SK-N-SH (cell line): Measurements from ENCODE around the gene TPGS1. TPM values are rescaled to one million over a fixed set of nuclear protein-coding genes. Genes with fewer than 3 reads are reported as not detected.

Experiments
- CTCF ChIA-PET: fragments of 300-600, 350-600 bp; formaldehyde crosslinking; extraction: SDS; loops from one replicate; lab custom pipeline; 2021; lab: Yijun Ruan, JAX
- POLR2A ChIA-PET: fragments of 350-600 bp; sonication (Branson Sonifier 250); formaldehyde crosslinking; extraction: SDS; loops from one replicate; lab custom pipeline; 2020; ENCODE audit warnings: antibody characterized with exemption, inconsistent platforms; lab: Yijun Ruan, JAX
- DNase-seq: peaks from one replicate; pipeline ENCODE4 v3.0.0; 2012
- H2AFZ ChIP-seq: fragments of 200-600 bp; sonication (generic); 2 replicates; pipeline ENCODE4 v1.8.1; 2016; ENCODE audit warnings: antibody characterized with exemption, mild to moderate bottlenecking, low read depth
- H3F3A ChIP-seq: fragments of 200-600 bp; sonication (generic); replicated peaks from 2 replicates; pipeline ENCODE3; 2016; ENCODE audit warnings: antibody characterized with exemption, mild to moderate bottlenecking; ENCODE audit not compliant: insufficient read depth
- H3K27ac ChIP-seq, 2 experiments: fragments of 200-500 bp in 1 of 2; fragments of 200-600 bp in 1 of 2; sonication (Bioruptor generic) in 1 of 2; sonication (generic), shearing (Covaris generic) in 1 of 2; 2 replicates each; pipeline versions ENCODE4 v1.5.1 to v1.6.1; 2014 to 2016; ENCODE audit warnings: low read depth in 2 of 2, inconsistent platforms in 1 of 2, low read length in 1 of 2, mild to moderate bottlenecking in 1 of 2, mixed read lengths in 1 of 2
- H3K27me3 ChIP-seq: fragments of 200-600 bp; sonication (generic), shearing (Covaris generic); 2 replicates; pipeline ENCODE4 v1.6.1; 2016; ENCODE audit warnings: mixed run types; ENCODE audit not compliant: insufficient read depth
- H3K36me3 ChIP-seq, 2 experiments: fragments of 200-500 bp in 1 of 2; fragments of 200-600 bp in 1 of 2; sonication (Bioruptor generic) in 1 of 2; sonication (generic) in 1 of 2; replicated peaks in 1 of 2; 2 replicates each; pipeline versions ENCODE3 to v1.5.1; 2014 to 2016; ENCODE audit warnings: low read length in 1 of 2, mild to moderate bottlenecking in 1 of 2; ENCODE audit not compliant: insufficient read depth in 2 of 2, control insufficient read depth in 1 of 2
- H3K4me1 ChIP-seq, 2 experiments: fragments of 200-500 bp in 1 of 2; fragments of 200-600 bp in 1 of 2; sonication (Bioruptor generic) in 1 of 2; sonication (generic), shearing (Covaris generic) in 1 of 2; 2 replicates each; pipeline versions ENCODE4 v1.5.1 to v1.6.1; 2014 to 2016; ENCODE audit warnings: low read depth in 1 of 2, low read length in 1 of 2, mixed run types in 1 of 2; ENCODE audit not compliant: insufficient read depth in 2 of 2, control insufficient read depth in 1 of 2
- H3K4me2 ChIP-seq: fragments of 200-600 bp; sonication (generic), shearing (Covaris generic); 2 replicates; pipeline ENCODE4 v1.6.1; 2017; ENCODE audit warnings: mixed run types
- H3K4me3 ChIP-seq, 2 experiments: fragments of 200-500 bp in 1 of 2; fragments of 200-600 bp in 1 of 2; sonication (Bioruptor generic) in 1 of 2; sonication (generic), shearing (Covaris generic) in 1 of 2; 2 replicates each; pipeline versions ENCODE4 v1.5.1 to v1.8.1; 2014 to 2016; ENCODE audit warnings: low read depth in 2 of 2, inconsistent platforms in 1 of 2, low read length in 1 of 2, mild to moderate bottlenecking in 1 of 2, mixed read lengths in 1 of 2, moderate library complexity in 1 of 2
- H3K79me2 ChIP-seq: fragments of 200-600 bp; sonication (generic); 2 replicates; pipeline ENCODE4 v1.8.1; 2017; ENCODE audit warnings: mild to moderate bottlenecking; ENCODE audit not compliant: insufficient read depth
- H3K9ac ChIP-seq: fragments of 200-600 bp; sonication (generic); 2 replicates; pipeline ENCODE4 v1.6.1; 2017; ENCODE audit warnings: mixed run types
- H3K9me2 ChIP-seq: fragments of 200-600 bp; sonication (generic); 2 replicates; pipeline ENCODE4 v1.6.1; 2017; ENCODE audit warnings: mixed run types
- H3K9me3 ChIP-seq: fragments of 200-600 bp; sonication (generic); 2 replicates; pipeline ENCODE4 v1.6.1; 2017; ENCODE audit warnings: mixed run types, mild to moderate bottlenecking, moderate library complexity
- H4K20me1 ChIP-seq: fragments of 200-600 bp; sonication (generic); 2 replicates; pipeline ENCODE4 v1.6.1; 2017; ENCODE audit warnings: mild to moderate bottlenecking, mixed run types; ENCODE audit not compliant: insufficient read depth
- ELF1 ChIP-seq: IDR thresholded peaks from 2 replicates; pipeline ENCODE4 v1.4.0; 2012
- FOXJ3 ChIP-seq: sonication (generic); formaldehyde crosslinking; IDR thresholded peaks from 2 replicates; pipeline ENCODE4 v1.5.1; 2020; ENCODE audit warnings: mild to moderate bottlenecking, missing genetic modification reagents
- GABPA ChIP-seq: IDR thresholded peaks from 2 replicates; pipeline ENCODE4 v1.4.0; 2012; ENCODE audit warnings: low read depth, mild to moderate bottlenecking
- GATA2 ChIP-seq: sonication (generic); formaldehyde crosslinking; IDR thresholded peaks from 2 replicates; pipeline ENCODE4 v1.5.0; 2020; ENCODE audit warnings: mild to moderate bottlenecking, missing genetic modification reagents
- MEF2A ChIP-seq: IDR thresholded peaks from 2 replicates; pipeline ENCODE4 v1.4.0; 2012; ENCODE audit warnings: low read depth, borderline replicate concordance
- NFIC ChIP-seq: IDR thresholded peaks from 2 replicates; pipeline ENCODE4 v1.4.0; 2012; ENCODE audit warnings: borderline replicate concordance
- POLR2AphosphoS5 ChIP-seq: IDR thresholded peaks from 2 replicates; pipeline ENCODE4 v1.6.1; 2012; ENCODE audit warnings: low read depth, low read length
- RAD21 ChIP-seq: IDR thresholded peaks from 2 replicates; pipeline ENCODE4 v1.6.1; 2012; ENCODE audit warnings: mild to moderate bottlenecking, low read length
- RCOR1 ChIP-seq: fragments of 150-350 bp; IDR thresholded peaks from 2 replicates; pipeline ENCODE4 v1.6.1; 2017; ENCODE audit warnings: antibody characterized with exemption, low read length
- TAF1 ChIP-seq: IDR thresholded peaks from 2 replicates; pipeline ENCODE4 v1.6.1; 2012; ENCODE audit warnings: low read depth, mild to moderate bottlenecking, low read length, moderate library complexity, borderline replicate concordance
- TCF12 ChIP-seq: IDR thresholded peaks from 2 replicates; pipeline ENCODE4 v1.4.0; 2012
- TEAD4 ChIP-seq: IDR thresholded peaks from 2 replicates; pipeline ENCODE4 v1.4.0; 2012; ENCODE audit warnings: mild to moderate bottlenecking, borderline replicate concordance; ENCODE audit not compliant: insufficient read depth
- WGBS: methylation state at CpG from one replicate; pipeline ENCODE4 v1.1.6; 2017; ENCODE audit warnings: low lambda C conversion rate; 5-methylcytosine and 5-hydroxymethylcytosine counted together
- polyA plus RNA-seq, 3 experiments: library from polyadenylated mRNA; depleted of rRNA; stranded (reverse); fragments of >200 nt; gene quantifications; 2 replicates each; pipeline ENCODE4 v1.2.3, GENCODE V29; 2012
- TF ChIP-seq, protein P1 (sequence below): fragments of 200-600 bp; sonication (generic); IDR thresholded peaks from 2 replicates; pipeline ENCODE4 v1.6.1; 2017; ENCODE audit warnings: antibody characterized with exemption, mild to moderate bottlenecking, moderate library complexity
- TF ChIP-seq, protein P2 (sequence below): IDR thresholded peaks from 2 replicates; pipeline ENCODE4 v1.4.0; 2012; ENCODE audit warnings: low read depth, borderline replicate concordance
- TF ChIP-seq, protein P3 (sequence below): fragments of 150-350 bp; IDR thresholded peaks from 2 replicates; pipeline ENCODE4 v1.6.1; 2016; ENCODE audit warnings: mild to moderate bottlenecking, low read depth, low read length
- TF ChIP-seq, protein P4 (sequence below): IDR thresholded peaks from 2 replicates; pipeline ENCODE4 v1.4.0; 2012; ENCODE audit warnings: low read depth, borderline replicate concordance

The TPGS1 gene
- polyA plus RNA-seq, 1 of the 3 experiments (the other 2 are of a cell fraction) = 31.0 TPM

DNA sequence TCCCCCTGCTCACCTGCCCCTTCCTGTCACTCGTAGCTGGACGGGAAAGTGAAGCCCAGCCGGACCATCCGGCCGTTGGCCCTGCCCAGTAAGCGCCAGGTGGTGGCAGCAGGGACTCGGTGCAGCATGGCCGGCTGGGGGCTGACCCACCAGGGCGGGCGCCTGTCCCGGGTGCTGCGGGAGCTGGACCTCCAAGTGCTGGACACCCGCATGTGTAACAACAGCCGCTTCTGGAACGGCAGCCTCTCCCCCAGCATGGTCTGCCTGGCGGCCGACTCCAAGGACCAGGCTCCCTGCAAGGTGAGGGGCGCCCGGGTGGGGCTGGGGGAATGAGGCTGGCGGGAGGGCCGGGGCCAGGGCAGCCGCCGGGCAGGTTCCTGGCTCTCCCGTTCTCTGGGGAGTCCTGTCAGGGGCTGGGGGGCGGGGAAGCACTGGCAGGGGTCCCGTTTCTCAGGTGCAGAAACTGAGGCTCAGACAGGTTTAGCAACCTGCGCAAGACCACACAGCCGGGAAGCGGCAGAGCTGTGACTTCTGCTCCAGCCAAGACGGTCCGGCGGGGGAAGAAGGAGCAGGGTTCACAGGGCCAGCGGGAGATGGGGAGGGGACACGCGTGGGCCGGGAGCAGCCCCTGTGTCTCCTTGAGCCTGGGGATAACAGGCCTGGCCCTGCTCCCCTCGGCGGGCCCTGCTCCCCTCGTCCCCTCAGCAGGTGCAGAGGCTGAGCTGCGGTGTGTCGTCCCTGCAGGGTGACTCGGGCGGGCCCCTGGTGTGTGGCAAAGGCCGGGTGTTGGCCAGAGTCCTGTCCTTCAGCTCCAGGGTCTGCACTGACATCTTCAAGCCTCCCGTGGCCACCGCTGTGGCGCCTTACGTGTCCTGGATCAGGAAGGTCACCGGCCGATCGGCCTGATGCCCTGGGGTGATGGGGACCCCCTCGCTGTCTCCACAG, 41.9 kb downstream of the TPGS1 start:
- ChIA-PET POLR2A (no interaction called here), CTCF (interaction anchor here (1.1 to 6.1 kb wide), 6 partner anchors 8 to 79 kb away, joined by 3 to 23 read pairs (median 5); partner anchors contain the start of gene CDC34)
- Histone ChIP-seq H3F3A (no peaks in the 10 kb centered on the region), H3K9me2 (no peaks in the 10 kb centered on the region), H3K27ac (no peak overlapping the region), H2AFZ (no peak overlapping the region), H3K4me3 (no peak overlapping the region), H3K27me3 (no peaks in the 10 kb centered on the region), H3K4me1 (peaks cover 0 to 4% of the 10 kb centered on the region in 2 experiments; a peak in 1 of 4 replicates), H3K4me2 (no peak overlapping the region), H3K9me3 (no peaks in the 10 kb centered on the region), H4K20me1 (no peaks in the 10 kb centered on the region)
- peak; percentile 75 for DNase-seq
- TF ChIP-seq, protein P1, sequence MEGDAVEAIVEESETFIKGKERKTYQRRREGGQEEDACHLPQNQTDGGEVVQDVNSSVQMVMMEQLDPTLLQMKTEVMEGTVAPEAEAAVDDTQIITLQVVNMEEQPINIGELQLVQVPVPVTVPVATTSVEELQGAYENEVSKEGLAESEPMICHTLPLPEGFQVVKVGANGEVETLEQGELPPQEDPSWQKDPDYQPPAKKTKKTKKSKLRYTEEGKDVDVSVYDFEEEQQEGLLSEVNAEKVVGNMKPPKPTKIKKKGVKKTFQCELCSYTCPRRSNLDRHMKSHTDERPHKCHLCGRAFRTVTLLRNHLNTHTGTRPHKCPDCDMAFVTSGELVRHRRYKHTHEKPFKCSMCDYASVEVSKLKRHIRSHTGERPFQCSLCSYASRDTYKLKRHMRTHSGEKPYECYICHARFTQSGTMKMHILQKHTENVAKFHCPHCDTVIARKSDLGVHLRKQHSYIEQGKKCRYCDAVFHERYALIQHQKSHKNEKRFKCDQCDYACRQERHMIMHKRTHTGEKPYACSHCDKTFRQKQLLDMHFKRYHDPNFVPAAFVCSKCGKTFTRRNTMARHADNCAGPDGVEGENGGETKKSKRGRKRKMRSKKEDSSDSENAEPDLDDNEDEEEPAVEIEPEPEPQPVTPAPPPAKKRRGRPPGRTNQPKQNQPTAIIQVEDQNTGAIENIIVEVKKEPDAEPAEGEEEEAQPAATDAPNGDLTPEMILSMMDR = no peak
- TF ChIP-seq, protein P2, sequence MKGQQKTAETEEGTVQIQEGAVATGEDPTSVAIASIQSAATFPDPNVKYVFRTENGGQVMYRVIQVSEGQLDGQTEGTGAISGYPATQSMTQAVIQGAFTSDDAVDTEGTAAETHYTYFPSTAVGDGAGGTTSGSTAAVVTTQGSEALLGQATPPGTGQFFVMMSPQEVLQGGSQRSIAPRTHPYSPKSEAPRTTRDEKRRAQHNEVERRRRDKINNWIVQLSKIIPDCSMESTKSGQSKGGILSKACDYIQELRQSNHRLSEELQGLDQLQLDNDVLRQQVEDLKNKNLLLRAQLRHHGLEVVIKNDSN = no peak
- TF ChIP-seq GATA2 (CRISPR knock-in tag) (no peak), RAD21 (peak; percentile 28)
- TF ChIP-seq, all 33 proteins: peak for 1
- WGBS = 24% methylated on average over 5 of the region's 52 CpGs
- Histone ChIP-seq H3K36me3 (no peaks in the 10 kb centered on the region), H3K9ac (no peak overlapping the region), H3K79me2 (no peaks in the 10 kb centered on the region)

DNA sequence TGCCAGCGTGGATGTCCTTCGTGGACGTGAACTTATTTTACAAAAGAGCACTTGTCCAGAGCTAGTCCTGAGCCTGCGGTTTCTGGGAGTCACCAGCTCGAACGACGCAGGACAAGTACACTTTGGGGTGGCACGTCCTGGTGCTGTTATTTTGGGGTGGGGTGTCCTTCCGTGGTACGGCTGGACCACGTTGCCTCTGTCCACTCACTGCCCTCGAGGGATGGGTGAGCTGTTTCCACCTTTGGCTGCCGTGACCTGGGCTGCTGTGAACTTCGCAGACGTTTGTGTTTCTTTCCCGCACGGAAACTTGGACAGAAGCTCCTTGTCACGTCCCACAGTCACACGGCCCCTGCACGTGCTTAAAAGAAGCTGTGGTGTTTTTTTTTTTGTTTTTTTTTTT, 47.5 kb downstream of the TPGS1 start:
- H3K27ac ChIP-seq = no peak overlapping the region
- no peak overlapping the region for H3K4me2 ChIP-seq
- ChIA-PET CTCF (interaction anchor here (0.7 to 1.2 kb wide), 2 partner anchors 8 to 30 kb away, joined by 3 read pairs; no protein-coding TSS in a partner anchor), POLR2A (interaction anchor here (1.4 kb wide), 1 partner anchor 24 kb away, joined by 5 read pairs; the partner anchor contains the start of gene CDC34)
- H3K4me3 ChIP-seq = no peak overlapping the region
- H3K4me1 ChIP-seq = peaks cover 0 to 4% of the 10 kb centered on the region in 2 experiments; a peak in 1 of 4 replicates
- no peak overlapping the region for H2AFZ ChIP-seq
- no peaks in the 10 kb centered on the region for H3K27me3 ChIP-seq
- no peak for DNase-seq
- H3K36me3 ChIP-seq = no peaks in the 10 kb centered on the region
- H3K79me2 ChIP-seq = no peaks in the 10 kb centered on the region
- H3K9ac ChIP-seq = no peak overlapping the region
- no peaks in the 10 kb centered on the region for H3F3A ChIP-seq
- H4K20me1 ChIP-seq = no peaks in the 10 kb centered on the region
- WGBS = 81% methylated on average over 16 of the region's 20 CpGs
- H3K9me3 ChIP-seq = no peaks in the 10 kb centered on the region
- H3K9me2 ChIP-seq = no peaks in the 10 kb centered on the region
- no peak for TF ChIP-seq TAF1
- no peak for TF ChIP-seq RCOR1
- no peak for TF ChIP-seq FOXJ3
- TF ChIP-seq ELF1 = no peak
- TF ChIP-seq, protein P2 = no peak
- no peak for TF ChIP-seq GATA2 (CRISPR knock-in tag)
- TF ChIP-seq TCF12 = no peak
- TF ChIP-seq, protein P1 = no peak
- TF ChIP-seq GABPA = no peak
- TF ChIP-seq MEF2A = no peak
- TF ChIP-seq, protein P3, sequence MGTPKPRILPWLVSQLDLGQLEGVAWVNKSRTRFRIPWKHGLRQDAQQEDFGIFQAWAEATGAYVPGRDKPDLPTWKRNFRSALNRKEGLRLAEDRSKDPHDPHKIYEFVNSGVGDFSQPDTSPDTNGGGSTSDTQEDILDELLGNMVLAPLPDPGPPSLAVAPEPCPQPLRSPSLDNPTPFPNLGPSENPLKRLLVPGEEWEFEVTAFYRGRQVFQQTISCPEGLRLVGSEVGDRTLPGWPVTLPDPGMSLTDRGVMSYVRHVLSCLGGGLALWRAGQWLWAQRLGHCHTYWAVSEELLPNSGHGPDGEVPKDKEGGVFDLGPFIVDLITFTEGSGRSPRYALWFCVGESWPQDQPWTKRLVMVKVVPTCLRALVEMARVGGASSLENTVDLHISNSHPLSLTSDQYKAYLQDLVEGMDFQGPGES = no peak
- no peak for TF ChIP-seq RAD21
- no peak for TF ChIP-seq POLR2AphosphoS5
- TF ChIP-seq, protein P4, sequence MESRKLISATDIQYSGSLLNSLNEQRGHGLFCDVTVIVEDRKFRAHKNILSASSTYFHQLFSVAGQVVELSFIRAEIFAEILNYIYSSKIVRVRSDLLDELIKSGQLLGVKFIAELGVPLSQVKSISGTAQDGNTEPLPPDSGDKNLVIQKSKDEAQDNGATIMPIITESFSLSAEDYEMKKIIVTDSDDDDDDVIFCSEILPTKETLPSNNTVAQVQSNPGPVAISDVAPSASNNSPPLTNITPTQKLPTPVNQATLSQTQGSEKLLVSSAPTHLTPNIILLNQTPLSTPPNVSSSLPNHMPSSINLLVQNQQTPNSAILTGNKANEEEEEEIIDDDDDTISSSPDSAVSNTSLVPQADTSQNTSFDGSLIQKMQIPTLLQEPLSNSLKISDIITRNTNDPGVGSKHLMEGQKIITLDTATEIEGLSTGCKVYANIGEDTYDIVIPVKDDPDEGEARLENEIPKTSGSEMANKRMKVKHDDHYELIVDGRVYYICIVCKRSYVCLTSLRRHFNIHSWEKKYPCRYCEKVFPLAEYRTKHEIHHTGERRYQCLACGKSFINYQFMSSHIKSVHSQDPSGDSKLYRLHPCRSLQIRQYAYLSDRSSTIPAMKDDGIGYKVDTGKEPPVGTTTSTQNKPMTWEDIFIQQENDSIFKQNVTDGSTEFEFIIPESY = no peak
- TF ChIP-seq NFIC = no peak
- no peak for TF ChIP-seq TEAD4
